DMS 273 (cell line): ENCODE measurements around the gene TEX35.

Experiments
- DNase-seq: peaks from one replicate; lab custom pipeline; 2025; ENCODE audit not compliant: unreplicated experiment; lab: John Stamatoyannopoulos, UW

Gene TEX35

GRCh38 chr1:178513278-178513983 lies 522 bp downstream of the TEX35 start:
- DNase-seq, result peak; percentile 73

DNA sequence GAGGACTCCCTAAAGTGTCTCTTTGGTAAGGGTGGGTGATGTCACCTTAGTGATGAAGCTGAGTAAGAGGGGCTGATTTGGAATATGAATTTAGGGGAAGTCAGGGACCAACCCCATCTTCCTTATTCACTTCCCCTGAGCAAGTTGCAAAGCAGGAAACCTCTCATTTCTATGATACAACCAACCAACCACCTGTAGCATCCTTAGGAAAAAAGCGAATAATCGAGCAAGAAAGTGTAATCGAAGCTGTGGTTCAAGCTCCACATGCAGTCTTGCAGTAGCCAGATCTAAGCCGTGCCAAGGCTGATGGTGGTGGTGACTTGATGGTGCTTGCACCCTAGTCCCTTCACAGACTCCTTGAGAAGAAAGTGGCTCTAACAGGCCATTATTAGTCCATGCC lies 3.2 kb downstream of the TEX35 start:
- no peak for DNase-seq

DNA sequence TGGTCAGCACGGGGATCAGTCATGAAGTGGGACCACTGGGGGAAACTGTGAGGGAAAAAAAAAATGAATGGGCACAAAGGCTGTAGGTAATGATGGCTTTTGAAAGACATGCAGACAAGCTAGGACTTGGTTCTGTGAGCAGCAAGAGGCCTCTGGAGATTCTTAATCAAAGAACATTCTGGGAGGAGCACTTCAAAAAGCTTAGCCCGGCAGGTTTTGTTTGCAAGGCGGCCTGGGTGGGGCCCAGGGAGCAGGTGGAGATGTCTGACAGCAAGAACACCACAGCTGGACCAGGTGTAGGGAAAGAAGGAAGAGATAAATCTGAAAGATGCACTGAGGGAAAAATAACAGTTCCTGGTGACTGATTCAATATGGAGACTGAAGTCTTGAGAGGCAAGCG lies 6.0 kb downstream of the TEX35 start:
- DNase-seq, result no peak

GRCh38 chr1:178520803-178521202 lies 7.9 kb downstream of the TEX35 start:
- no peak for DNase-seq

DNA sequence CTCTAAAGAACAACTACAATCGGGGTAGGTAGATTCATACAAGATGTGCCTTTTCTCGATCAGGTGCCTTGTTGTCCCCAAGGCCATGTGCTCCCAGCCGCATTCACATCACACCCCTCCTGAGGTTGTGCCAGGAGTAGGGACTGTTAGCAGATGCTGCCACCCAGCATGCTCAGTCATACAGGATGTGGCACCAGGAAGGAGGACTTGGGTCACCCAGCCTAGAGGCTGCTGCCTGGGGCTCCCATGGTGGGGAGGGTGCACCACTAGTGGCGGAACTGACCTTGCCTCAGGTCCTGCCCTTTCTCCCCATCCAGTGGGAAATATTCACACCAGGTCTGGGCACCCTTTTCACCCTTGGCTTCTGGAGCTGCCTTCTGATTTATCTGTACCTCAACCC lies 8.3 kb downstream of the TEX35 start:
- DNase-seq, result no peak

DNA sequence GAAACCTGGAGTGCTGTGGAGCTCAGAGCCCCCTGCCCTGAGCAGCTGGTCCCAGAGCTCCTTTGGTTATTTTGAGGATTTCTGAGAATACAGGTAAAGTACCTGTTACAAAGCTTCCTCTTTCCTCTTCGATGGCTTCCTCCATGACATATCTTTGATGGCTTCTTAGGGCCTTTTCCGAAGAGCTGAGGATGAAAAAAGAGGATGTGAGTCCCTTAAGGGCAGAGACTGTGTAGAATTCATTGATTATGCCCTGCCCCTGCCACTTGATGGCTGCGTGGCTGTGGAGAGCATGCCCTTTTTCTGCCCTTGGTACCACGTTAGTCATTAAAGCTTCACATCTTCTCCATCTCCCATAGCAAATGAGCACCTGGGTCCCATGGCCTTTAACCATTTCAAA lies 14.2 kb downstream of the TEX35 start:
- no peak for DNase-seq

GRCh38 chr1:178528228-178528952 lies 15.5 kb downstream of the TEX35 start:
- no peak for DNase-seq

DNA sequence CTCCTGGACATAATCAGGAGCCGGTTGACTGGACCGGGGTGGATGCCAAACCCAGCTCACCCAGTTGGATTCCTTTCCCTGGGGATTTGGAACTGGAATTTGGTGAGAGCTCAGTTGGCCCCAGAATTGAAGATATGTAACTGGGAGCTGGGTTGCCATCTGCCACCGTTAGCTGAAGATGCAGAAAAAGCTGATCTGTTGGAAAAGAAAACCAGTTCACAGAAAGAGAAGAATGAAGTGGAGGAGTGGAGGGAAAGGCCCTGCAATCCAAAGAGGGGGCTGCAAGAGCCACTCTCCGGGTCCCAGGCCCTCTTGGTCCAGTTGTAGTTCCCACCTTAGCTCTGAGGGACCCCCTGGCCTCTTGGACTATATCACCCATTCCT lies 16.0 kb downstream of the TEX35 start:
- DNase-seq, result peak; percentile 14

GRCh38 chr1:178529364-178530036 lies 16.6 kb downstream of the TEX35 start:
- no peak for DNase-seq

- peak; percentile 25 for DNase-seq
Observed at GRCh38 chr1:178530037-178530402, 17.1 kb downstream of the TEX35 start.

DNA sequence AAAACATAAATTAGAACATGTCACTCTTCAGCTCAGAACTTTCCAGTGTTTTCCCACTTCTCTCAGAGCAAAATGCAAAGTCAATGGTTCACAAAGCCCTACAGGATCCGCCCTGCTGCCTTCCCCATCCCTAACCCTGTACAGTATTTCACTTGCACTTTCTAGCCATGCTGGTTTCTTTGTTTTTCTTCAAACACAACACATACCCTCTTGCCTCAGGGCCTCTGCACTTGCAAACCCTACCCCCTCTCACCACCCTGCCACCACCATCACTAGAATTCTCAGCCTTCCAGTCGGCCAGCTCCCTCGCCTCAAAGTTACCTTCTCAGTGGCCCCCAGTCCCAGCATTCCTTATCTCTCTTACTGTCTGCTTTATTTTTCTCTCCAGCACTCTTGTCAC lies 17.6 kb downstream of the TEX35 start:
- no peak for DNase-seq

- DNase-seq, result peak; percentile 73
Observed at GRCh38 chr1:178531887-178532286, 19.0 kb downstream of the TEX35 start.

GRCh38 chr1:178532392-178532791 lies 19.5 kb downstream of the TEX35 start:
- peak; percentile 92 for DNase-seq

DNA sequence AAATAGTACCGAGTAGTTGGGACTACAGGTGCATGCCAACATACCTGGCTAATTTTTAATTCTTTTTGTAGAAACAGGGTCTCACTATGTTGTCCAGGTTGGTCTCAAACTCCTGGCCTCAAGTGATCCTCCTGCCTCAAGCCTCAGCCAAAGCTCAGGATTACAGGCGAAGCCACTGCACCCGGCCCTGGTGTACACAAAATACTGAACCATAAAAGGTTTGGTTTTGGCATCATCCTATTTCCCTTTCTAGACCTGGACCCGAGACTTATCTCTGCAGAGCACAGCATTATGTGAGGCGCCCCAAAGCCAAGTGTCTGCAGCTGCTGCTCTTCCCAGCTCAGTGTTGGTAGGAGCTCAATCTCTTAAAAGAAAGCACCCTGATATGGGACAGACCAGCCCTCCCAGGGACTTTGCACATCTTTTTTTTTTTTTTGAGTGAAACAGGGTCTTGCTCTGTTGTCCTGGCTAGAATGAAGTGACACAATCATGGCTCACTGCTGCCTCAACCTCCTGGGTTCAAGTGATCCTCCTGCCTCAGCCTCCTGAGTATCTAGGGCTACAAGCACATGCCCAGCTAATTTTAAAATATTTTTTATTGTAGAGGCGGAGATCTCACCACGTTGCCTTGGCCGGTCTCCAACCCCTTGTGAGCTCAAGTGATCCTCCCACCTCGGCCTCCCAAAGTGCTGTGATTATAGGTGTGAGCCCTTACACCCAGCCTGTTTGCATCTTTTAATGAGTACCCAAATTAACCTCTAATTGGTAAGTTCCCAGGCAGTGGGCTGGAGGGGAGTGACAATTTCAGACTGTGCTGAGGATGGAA lies 20.4 kb downstream of the TEX35 start:
- DNase-seq, result no peak

- DNase-seq, result peak; percentile 20
Observed at GRCh38 chr1:178534137-178534868, 21.4 kb downstream of the TEX35 start.

GRCh38 chr1:178536329-178536728 lies 23.4 kb downstream of the TEX35 start:
- DNase-seq, result no peak

GRCh38 chr1:178536844-178537371 lies 24.0 kb downstream of the TEX35 start:
- peak; percentile 41 for DNase-seq

DNA sequence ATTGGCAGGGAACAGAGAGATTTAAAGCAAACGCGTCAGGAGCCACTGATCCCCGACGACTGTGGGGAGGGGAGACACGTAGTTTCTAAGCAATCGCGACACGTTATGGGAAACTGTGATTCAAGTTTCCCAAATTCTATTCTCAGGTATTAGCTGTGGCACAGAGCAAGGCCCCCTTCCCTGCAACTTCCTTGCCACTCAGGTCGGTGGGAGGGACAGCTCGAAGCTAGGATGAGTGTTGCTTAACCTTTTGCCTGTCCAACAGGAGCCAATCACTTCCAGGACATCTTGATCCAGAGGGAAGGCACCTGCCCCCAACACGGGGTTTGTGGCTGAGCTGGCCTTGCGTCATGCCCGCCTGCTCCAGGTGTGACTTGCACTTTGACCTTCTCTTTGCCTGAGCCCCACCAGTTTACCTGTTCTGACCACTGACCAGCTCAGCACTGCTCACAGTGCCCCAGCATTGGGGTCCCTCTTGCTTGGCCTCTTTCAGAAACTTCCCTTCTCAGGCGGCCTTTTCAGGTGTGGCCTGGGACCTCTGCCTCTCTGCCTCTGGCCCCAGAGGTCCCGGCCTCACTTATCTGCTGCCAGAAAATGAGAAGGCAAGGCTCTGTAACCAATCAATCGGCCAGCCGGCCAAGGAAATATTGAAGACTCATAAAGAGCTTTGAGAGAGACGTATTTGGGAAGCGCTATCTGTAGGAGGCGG lies 24.6 kb downstream of the TEX35 start:
- DNase-seq, result no peak

- DNase-seq, result no peak
Observed at GRCh38 chr1:178538192-178538916, 25.4 kb downstream of the TEX35 start.
